Left forelimb (tissue), 1 donor: Measurements from ENCODE around the gene C14orf93.

Source experiments
- DNase-seq: peaks from one replicate; pipeline ENCODE4 v3.0.0-alpha.2; 2018; ENCODE audit warnings: low spot score

C14orf93 gene

DNA sequence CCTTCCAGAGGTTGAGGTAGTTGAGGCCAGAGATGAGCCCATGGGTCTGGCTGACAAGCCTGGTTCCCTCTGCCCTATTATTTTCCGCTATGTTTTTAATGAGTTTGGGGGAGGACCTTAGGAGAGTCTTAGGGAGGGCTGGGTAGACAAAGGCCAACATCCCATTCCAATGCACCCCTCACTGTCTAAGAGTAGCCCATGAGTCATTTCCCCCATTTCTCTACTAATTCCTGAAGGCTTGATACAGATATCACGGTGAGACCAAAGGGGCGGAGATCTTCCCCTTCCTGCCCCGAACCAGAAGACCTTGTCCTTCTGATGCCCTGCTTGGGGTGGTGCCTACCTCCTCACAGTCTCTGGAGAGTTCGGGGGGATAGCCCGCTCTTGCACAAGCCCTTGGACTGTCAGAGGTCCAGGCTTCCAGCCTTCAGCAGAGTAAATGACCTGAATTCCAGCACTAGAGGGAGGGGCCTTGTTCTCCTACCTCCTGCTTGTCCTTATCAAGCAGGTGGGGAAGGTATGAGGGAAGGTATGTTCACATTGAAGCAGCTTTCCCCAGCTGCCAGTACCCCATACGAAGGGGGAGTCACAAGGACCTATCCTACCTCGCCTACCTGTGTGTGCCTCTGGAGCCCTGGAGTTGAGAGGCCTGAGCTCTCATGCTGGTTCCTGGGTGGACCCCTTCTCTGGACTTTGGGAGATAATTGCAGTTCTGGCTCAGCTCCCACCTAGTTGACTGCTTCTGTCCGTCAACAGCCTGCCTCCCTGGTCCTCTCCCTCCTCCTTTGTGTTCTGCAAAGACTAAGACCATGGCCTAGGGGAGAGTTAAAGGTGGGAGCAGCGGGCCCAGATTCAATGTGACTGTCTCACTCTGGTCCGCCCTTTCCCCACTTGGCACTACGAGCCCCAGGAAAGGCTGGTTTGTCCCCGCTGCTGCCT, 35.7 kb upstream of the C14orf93 start:
- no peak for DNase-seq

DNA sequence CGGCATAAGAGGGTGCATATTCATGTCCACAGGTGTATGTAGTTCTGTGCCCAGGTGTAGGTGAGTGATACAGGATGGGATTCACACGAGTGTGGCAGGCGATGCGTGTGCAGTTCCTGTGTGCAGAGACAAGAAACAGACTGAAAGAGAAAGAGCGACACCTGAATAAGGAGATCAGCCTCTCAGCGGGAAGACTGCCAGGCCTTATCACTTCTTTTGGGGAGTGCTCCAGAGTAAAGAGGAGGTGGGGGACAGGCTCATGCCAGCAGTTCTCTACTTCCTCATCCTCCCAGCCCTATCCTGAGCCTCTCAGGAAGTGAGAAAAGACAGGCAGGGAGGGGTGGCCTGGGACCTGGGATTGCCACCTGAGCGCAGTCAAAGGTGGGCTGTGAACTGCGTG, 34.9 kb upstream of the C14orf93 start:
- DNase-seq: no peak

- no peak for DNase-seq
Measured at GRCh38 chr14:23043754-23044153, 33.8 kb upstream of the C14orf93 start.

- DNase-seq: no peak
Measured at GRCh38 chr14:23043145-23043544, 33.2 kb upstream of the C14orf93 start.

- DNase-seq: no peak
Measured at GRCh38 chr14:23042162-23042965, 32.4 kb upstream of the C14orf93 start, which contains the start of gene PSMB11. PSMB11 (plus strand) TSS chr14:23042212; CDS start chr14:23042226, 14 bp downstream.

GRCh38 chr14:23041729-23042128, 31.8 kb upstream of the C14orf93 start:
- DNase-seq: no peak

DNA sequence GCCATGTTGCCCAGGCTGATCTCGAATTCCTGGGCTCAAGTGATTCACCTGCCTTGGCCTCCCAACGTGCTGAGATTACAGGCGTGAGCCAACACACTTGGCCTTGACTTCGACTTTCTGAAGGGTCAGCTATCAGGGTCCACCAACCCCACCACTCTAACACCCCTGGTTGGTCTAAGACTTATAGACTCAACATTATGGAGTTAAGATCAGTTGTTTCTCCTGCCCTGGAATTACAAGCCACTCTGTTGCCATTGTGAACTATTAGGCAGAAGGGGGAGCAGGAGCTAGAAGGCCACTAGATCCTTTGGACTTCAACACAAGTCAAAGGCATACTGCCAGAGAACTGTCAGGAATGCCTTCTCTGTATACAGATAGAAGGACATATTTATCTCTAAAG, 30.2 kb upstream of the C14orf93 start:
- DNase-seq: no peak

DNA sequence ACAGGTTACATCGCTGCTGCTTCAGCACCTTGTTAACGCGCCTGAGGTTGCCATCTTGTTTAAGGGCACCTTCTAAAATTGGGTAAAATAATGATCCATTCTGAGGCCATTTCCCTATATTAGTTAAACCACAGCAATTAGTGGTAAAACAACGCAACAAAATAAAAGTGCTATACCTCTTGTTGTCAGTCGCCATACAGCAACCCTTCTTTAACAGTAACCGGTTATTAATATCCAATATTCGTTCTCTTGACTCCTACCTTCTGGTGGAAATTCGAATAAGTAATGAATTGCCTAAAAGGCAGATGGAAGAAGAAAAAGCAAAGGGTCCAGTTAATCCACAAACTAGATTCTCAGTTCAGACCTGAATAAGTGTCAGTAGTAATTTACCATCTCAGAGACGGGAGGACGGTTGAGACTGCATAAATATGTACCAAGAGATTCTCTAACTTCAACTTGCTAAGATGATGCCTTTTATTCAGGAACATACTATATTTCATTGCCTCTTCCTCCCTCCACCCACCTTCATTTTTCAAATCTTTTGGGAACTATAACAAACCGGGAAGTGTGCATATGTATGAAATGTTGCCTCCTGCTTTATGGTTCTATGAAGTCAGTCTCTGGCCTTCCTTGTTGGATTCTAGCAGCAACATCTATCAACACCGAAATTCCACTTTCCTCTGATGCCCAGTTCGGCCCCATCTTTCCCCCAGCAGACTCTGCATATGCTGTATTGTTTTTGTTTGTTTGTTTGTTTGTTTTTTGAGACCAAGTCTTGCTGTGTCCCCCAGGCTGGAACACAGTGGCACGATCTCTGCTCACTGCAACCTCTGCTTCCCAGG, 25.6 kb upstream of the C14orf93 start:
- DNase-seq: no peak

- peak; percentile 91 for DNase-seq
Measured at GRCh38 chr14:23034498-23035302, 24.8 kb upstream of the C14orf93 start, which contains the start of gene PSMB5. PSMB5 (minus strand) TSS chr14:23034900; CDS start chr14:23034881, 19 bp downstream.

DNA sequence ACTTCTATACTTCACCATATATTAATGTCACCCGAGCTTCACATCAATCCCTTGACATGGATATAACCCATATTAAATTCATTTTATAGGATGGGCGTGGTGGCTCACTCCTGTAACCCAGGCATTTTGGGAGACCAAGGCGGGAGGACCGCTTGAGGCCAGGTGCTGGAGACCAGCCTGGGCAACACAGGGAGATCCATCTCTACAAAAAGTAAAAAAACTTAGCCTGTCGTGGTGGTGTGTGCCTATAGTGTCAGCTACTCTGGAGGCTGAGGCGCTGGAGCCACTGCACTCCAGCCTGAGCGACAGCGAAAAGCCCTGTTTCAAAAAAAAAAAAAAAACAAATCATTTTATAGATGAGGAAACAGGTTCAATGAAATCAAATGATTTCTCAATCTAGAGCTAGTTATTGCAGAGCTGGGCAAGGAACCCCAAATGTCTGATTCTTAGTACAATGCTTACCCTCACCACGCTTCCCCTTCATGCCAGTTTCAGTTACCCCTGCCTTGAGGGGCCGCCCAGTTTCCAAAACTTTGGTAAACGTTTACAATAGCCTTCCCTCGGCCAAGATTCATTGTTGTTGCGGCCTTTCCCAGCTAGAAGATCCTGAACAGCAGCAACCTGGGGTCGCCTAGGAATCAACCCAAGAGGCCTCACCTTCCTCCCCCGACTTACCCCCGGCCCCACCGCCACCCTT, 24.0 kb upstream of the C14orf93 start:
- no peak for DNase-seq

DNA sequence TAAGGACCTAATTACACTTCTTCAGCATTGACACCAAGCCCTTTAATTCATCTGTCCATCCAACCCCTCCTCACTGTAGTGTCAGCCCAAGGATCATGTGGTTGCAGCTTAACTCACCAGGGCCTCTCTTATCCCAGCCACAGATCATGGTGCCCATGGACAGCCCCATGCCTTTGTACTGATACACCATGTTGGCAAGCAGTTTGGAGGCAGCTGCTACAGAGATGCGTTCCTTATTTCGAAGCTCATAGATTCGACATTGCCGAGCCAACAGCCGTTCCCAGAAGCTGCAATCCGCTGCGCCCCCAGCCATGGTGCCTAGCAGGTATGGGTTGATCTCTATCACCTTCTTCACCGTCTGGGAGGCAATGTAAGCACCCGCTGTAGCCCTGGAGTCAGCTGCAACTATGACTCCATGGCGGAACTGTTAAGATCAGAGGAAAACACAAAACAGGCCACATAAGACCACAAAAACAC, 23.3 kb upstream of the C14orf93 start:
- no peak for DNase-seq

DNA sequence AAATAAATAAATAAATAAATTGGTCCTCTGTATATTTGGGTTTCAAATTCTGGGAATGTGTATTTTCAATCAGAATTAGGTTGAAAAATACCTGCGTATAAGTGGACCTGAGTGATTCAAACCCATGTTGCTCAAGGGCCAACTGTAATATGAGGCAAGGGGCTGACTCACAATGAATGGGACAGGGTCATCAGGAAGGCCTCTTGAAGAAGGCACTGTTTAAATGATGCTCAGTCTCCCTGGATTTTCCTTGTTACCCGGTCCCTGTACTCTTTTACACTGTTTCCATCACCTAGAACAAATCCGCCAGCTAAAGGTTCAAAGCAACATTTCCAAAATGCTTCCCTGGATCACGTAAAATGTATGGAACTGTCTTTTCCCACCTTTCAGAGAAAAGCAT, 21.0 kb upstream of the C14orf93 start:
- DNase-seq: no peak

GRCh38 chr14:23028799-23029198, 18.9 kb upstream of the C14orf93 start:
- DNase-seq: no peak

- DNase-seq: no peak
Measured at GRCh38 chr14:23025151-23025814, 15.3 kb upstream of the C14orf93 start.

- no peak for DNase-seq
Measured at GRCh38 chr14:23024612-23025075, 14.7 kb upstream of the C14orf93 start.

DNA sequence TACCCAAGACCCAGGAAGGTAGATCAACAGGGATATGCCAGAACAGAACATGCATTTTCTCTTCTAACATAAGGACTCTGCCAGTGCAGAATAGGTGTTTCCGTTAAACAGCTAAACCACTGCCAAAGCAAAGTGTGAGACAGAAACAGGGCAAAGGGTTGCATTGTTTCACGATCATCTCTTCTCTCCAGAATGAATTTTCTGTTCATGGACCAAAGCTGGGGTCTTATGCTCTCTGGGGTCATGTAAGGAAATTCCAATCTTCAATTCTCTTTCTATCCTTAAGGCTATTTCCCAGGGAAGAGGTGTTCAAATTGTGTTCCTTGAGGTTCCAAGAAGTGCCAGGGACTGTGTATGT, 13.8 kb upstream of the C14orf93 start:
- no peak for DNase-seq

GRCh38 chr14:23023022-23023794, 13.3 kb upstream of the C14orf93 start:
- DNase-seq: no peak

- no peak for DNase-seq
Measured at GRCh38 chr14:23021889-23022442, 12.0 kb upstream of the C14orf93 start.

GRCh38 chr14:23021434-23021833, 11.5 kb upstream of the C14orf93 start:
- DNase-seq: no peak
